GDM1 (cell line): ENCODE results near the gene CNGA4.

Experiments used
- DNase-seq: peaks from one replicate; lab custom pipeline; 2025; lab: John Stamatoyannopoulos, UW

The CNGA4 gene, protein sequence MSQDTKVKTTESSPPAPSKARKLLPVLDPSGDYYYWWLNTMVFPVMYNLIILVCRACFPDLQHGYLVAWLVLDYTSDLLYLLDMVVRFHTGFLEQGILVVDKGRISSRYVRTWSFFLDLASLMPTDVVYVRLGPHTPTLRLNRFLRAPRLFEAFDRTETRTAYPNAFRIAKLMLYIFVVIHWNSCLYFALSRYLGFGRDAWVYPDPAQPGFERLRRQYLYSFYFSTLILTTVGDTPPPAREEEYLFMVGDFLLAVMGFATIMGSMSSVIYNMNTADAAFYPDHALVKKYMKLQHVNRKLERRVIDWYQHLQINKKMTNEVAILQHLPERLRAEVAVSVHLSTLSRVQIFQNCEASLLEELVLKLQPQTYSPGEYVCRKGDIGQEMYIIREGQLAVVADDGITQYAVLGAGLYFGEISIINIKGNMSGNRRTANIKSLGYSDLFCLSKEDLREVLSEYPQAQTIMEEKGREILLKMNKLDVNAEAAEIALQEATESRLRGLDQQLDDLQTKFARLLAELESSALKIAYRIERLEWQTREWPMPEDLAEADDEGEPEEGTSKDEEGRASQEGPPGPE

DNA sequence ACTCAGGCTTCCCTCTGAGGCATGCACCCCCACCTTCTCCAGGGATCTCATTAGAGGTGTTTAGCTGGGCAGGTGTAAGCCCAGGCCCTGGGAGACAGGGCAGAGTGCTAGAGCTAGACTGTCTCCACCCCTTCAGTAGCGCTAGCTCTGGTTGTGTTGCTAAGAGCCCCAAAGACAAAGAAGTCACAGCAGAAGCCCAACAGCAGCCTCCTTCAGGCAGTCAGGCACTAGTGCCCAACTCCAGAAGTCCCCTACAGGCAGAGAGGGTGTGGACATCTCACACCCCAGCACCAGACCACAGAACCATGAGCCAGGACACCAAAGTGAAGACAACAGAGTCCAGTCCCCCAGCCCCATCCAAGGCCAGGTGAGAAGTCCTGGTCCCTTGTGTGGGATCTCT, at the start of gene CNGA4:
Gene CNGA4, plus strand, starts transcription at position 188 of the 400 bp plus-strand sequence. Its CDS starts 118 bp downstream, at position 306.
- no peak for DNase-seq

DNA sequence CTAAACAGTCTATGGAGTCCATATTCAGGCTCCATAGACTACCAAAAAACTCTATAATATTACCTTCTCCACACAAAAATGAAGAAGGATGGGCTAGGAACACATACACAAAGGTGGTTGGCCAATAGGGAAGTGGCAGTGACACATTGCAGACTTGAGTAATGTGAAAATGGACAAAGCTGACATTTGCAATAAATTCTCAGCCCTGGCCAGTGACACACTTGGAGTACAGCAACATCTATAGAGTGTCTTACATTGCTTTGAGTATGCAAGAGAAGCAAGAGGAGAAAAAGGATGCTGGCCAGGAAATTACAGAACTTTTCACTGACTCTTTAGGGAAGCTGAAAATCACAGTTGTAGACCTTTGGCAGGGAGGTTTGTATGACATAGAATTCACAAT, 47.1 kb upstream of the CNGA4 start:
- no peak for DNase-seq

DNA sequence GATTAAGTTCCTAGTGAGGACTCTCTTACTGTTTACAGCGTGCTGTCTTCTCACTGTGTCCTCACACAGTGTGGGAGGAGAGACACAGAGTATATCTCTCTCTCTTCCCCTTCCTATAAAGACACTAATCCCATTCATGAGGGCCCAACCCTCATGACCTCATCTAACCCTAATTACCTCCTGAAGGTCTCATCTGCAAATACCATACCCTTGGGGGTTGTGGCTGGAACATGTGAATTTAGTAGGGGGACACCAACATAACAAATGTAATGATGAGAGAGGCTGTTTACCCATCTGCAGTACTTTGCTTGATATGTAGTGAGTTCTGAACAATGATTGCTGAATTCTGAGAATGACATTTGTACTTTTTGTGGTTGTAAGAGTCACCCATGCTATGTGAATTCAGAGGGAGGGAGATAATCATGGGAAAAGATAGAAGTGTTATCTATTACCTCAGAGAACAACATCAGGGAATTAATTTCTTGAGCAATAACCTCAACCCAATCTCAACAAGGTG, 44.8 kb upstream of the CNGA4 start:
- DNase-seq: no peak

DNA sequence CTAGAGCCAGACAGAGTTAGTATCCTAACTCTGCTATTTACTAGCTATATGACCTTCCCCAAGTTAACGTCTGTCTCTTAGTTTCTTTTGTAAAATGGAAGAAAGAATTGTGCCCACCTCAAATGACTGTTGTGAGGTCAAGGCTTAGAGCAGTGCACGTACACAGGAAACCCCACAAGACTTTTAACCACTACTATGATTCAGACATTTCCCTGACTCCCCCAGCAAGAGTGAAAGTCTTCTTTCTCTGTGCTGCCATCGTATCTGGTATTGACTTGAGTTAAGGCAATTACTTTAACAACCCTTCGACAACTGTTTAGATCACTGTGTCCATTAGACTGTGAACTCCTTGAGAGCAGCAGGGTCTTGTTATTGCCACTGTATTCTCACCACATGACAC, 42.5 kb upstream of the CNGA4 start:
- no peak for DNase-seq

GRCh38 chr11:6197466-6198200, 41.3 kb upstream of the CNGA4 start:
- no peak for DNase-seq

GRCh38 chr11:6199174-6199810, 39.6 kb upstream of the CNGA4 start, which contains the start of gene OR52W1:
Gene OR52W1 (plus strand): TSS chr11:6199224. CDS start chr11:6199224, 0 bp downstream.
- no peak for DNase-seq

GRCh38 chr11:6200975-6201374, 37.9 kb upstream of the CNGA4 start:
- DNase-seq: no peak

GRCh38 chr11:6201481-6201880, 37.4 kb upstream of the CNGA4 start:
- DNase-seq: no peak

DNA sequence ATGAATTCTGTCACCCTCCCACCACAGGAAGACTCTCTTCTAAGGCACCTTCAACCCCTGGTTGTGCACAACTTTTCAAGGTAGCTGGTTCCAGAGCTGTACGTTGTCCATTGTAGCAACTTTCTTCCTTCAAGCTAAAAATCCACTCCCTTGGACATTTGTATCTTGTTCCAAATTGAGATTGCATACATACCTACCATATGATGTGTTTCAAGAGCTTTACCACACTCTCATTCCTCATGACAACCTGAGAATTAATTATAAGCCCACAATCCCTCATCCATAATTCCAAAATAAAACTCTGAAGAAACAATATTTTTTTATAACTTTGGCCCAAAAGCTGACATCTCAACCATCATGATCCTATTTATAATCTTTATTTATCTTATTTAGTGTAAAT, 36.8 kb upstream of the CNGA4 start:
- DNase-seq: no peak

DNA sequence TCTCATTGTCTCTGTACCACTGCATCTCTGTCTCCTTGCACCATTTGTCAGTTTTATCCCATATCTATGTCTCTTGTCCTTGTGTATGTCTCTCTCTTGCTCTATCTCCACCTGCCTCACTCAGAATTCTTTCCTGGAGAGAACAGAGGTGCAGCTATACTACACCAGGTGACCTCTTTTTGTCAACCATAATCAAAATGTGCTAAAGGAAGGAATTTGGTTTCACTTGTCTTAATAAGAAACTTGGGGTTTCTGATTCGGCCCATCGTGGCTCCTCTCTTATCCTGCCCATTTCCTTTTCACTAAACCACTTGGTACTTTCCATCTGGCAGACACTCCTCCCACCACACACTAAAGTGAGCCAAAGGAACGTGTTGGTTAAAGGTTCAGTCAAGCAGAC, 35.6 kb upstream of the CNGA4 start:
- no peak for DNase-seq

GRCh38 chr11:6204706-6205105, 34.2 kb upstream of the CNGA4 start:
- DNase-seq: no peak

- DNase-seq: no peak
These were observed 33.5 kb upstream of the CNGA4 start, which contains the start of gene C11orf42 for GRCh38 chr11:6205366-6205765. Gene C11orf42 (plus strand): TSS chr11:6205557. CDS start chr11:6205616, 59 bp downstream.

DNA sequence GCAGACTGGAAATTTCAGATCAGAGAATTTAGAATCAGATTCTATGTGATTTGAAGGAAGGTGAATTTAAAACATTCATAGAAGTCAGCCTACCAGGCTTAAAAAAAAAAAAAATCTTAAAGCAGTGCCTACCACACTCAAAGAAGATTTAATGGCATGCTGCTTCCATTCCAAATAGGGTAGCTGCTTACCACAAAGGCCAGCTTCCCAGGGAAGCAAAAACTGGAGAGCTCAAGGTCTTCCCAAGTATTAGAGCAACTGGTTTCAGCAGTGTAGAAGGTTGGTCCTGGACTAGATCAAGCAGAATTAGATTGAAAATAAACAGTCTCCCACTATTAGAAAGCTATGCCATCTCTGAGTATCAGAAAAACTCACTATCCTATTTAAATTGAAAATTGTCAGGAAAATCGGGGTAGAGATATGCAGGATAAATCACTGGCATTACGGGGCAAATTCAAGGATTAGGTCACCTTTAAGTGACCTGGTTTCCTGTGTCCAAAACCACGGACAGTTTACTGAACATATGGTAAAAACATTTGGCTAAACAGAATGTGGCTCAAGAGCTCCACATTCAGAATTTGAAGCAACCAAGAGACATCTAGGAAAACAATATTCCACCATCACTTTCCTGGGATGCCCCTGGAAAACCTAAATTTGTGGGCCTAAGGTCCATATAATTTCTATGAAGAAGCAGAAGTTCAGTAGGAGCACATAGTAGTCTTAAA, 32.3 kb upstream of the CNGA4 start:
- DNase-seq: no peak

- DNase-seq: no peak
These were observed 29.1 kb upstream of the CNGA4 start for GRCh38 chr11:6209801-6210200.

DNA sequence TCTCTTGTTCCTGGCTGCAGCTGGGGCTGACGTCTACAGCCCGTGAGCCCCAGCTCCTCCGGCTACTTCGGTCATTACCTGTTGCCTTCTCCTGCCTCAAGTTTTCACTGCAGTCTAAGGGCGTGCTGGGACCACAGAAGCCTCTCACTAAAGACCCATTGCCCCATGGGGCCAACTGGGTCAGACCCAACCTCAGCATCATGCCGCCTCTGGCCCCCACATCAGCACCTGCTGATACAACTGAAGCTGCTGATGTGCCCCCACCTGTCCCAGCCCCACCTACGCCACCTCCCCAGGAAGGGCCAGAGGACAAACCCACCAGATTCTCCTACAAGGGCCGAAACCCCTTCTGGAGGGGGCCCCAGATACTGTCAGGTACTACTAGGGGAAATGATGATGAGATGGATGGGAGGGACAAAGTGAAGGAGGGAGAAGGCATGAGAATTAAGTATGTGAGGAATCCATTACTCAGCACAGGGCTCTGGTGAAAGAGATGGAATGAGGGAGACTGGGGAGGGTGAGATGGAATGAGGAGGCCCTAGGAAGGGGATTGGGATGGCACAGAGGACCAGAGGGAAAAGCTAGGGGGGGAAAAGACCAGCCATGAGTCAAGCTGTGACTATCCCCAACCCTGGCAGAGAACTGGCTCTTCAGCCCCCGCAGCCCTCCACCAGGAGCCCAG, 28.5 kb upstream of the CNGA4 start:
- no peak for DNase-seq

- DNase-seq: no peak
These were observed 24.4 kb upstream of the CNGA4 start for GRCh38 chr11:6214530-6214929.

- no peak for DNase-seq
These were observed 22.4 kb upstream of the CNGA4 start for GRCh38 chr11:6216501-6216900.

DNA sequence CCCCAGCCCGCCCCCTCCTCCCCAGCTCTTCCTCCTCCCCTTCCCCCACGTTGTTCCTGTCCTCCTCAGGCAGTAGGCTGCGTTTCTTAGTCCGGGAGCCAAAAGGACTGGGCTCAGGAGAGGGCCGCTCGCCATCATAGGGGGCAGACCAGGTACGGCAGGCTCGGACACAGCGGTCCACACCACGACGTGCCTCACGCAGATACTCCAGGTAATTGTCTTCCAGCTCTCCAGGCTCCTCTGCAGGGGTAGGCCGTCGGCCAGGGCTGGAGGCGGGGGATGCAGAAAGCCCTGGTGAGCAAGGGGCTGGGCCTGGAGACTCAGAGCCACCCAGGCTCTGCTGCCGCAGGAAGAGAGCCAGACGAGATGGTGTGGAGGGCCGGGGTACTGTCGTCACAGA, 21.2 kb upstream of the CNGA4 start:
- DNase-seq: no peak

GRCh38 chr11:6219359-6219758, 19.5 kb upstream of the CNGA4 start:
- DNase-seq: no peak

GRCh38 chr11:6223854-6224253, 15.0 kb upstream of the CNGA4 start:
- DNase-seq: no peak

DNA sequence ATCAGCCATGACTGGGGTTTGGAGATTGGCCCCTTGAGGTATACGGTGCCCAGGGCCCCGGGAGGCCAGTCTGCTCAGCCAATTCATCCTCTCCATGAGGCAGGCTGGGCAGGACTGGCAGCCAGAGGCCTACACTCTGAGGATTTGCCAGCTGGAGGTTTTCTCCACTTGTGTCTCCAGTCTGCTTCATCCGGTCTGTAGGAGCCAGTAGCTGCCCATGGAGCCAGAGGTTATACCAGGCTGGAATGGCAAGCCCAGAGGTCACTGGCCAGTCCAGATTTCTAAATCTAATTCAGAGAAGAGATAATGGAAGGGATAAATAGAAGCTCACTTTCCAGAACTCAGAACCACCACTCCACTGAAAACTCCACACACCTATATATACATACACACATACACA, 14.5 kb upstream of the CNGA4 start:
- no peak for DNase-seq
